Measurements from ENCODE around the gene PIGQ.

DNA sequence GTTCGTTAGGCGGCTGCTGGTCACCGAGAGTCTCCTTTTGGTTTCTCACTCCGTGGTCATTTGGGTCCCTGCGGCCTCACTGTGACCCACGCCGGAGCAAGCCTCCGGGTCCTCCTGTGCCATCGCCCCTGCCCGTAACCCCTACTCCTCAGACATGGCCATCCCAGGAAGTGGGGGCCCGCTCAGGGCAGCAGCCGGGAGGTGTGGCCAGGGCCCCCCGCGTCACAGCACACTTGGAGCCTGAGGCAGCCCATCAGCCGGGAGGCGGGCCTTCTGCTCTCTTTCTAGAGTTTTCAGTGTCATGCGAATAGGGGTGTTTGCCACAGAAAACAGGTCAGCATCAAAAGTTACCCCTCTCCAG, 53.1 kb downstream of the PIGQ start:
- no peak for TF ChIP-seq CTCF (IDR thresholded peaks at IDR 0.05)
- TF ChIP-seq POLR2A (IDR thresholded peaks at IDR 0.05) = no peak
